Keratinocyte (primary cell): ENCODE data around the gene INTS1. TPM values are rescaled to one million over a fixed set of nuclear protein-coding genes. Genes with fewer than 3 reads are reported as not detected.

Experiments
- DNase-seq: peaks from one replicate; pipeline ENCODE4 v3.0.0-alpha.2; 2011; ENCODE audit warnings: low read depth, missing footprints, low spot score
- FAIRE-seq: peaks from 2 replicates; lab custom pipeline; 2011; peaks lifted over from hg19 to GRCh38; lab: Jason Lieb, UNC
- H2AFZ ChIP-seq: 2 replicates; pipeline ENCODE4 v1.6.0; 2012; ENCODE audit warnings: low read length, control low read depth, inconsistent platforms; ENCODE audit not compliant: control insufficient read depth
- H3K27ac ChIP-seq: 2 replicates; pipeline ENCODE4 v1.5.1; 2011; ENCODE audit warnings: low read length; ENCODE audit not compliant: control insufficient read depth, insufficient read depth
- H3K27me3 ChIP-seq: 3 replicates; pipeline ENCODE4 v1.6.0; 2011; ENCODE audit warnings: low read length; ENCODE audit not compliant: control insufficient read depth, insufficient read depth; ENCODE audit errors: extremely low read depth
- H3K36me3 ChIP-seq, 2 experiments: 2 replicates in 1 of 2; 3 replicates in 1 of 2; pipeline ENCODE4 v1.5.1; 2011; ENCODE audit warnings: low read length in 2 of 2, mild to moderate bottlenecking in 1 of 2; ENCODE audit not compliant: control insufficient read depth in 2 of 2, insufficient read depth in 2 of 2; ENCODE audit errors: extremely low read depth in 1 of 2
- H3K4me1 ChIP-seq: 3 replicates; pipeline ENCODE4 v1.5.1; 2011; ENCODE audit warnings: low read length; ENCODE audit not compliant: control insufficient read depth, insufficient read depth; ENCODE audit errors: extremely low read depth
- H3K4me2 ChIP-seq: 3 replicates; pipeline ENCODE4 v1.6.0; 2011; ENCODE audit warnings: low read depth, low read length; ENCODE audit not compliant: control insufficient read depth, insufficient read depth; ENCODE audit errors: extremely low read depth
- H3K4me3 ChIP-seq, 3 experiments: fragments of 200-600 bp in 1 of 3; sonication (generic) in 1 of 3; 2 replicates in 2 of 3; 3 replicates in 1 of 3; pipeline ENCODE4 v1.5.1; 2011 to 2016; ENCODE audit warnings: low read length in 3 of 3, mild to moderate bottlenecking in 3 of 3, control low read depth in 2 of 3, inconsistent platforms in 1 of 3, low read depth in 1 of 3, mixed read lengths in 1 of 3, mixed run types in 1 of 3, moderate library complexity in 1 of 3; ENCODE audit not compliant: control insufficient read depth in 2 of 3, insufficient read depth in 2 of 3; ENCODE audit errors: extremely low read depth in 1 of 3
- H3K79me2 ChIP-seq: 2 replicates; pipeline ENCODE4 v1.6.0; 2012; ENCODE audit warnings: low read length; ENCODE audit not compliant: control insufficient read depth, insufficient read depth
- H3K9ac ChIP-seq: 3 replicates; pipeline ENCODE4 v1.6.0; 2011; ENCODE audit warnings: low read length; ENCODE audit not compliant: control insufficient read depth, insufficient read depth; ENCODE audit errors: extremely low read depth
- H3K9me1 ChIP-seq: 3 replicates; pipeline ENCODE4 v1.6.0; 2011; ENCODE audit warnings: low read length; ENCODE audit not compliant: control insufficient read depth, insufficient read depth; ENCODE audit errors: extremely low read depth
- H3K9me3 ChIP-seq: 2 replicates; pipeline ENCODE4 v1.5.1; 2012; ENCODE audit warnings: low read depth, low read length; ENCODE audit not compliant: control insufficient read depth
- H4K20me1 ChIP-seq: 3 replicates; pipeline ENCODE4 v1.6.0; 2011; ENCODE audit warnings: low read length; ENCODE audit not compliant: control insufficient read depth, insufficient read depth; ENCODE audit errors: extremely low read depth
- CTCF ChIP-seq, 3 experiments: IDR thresholded peaks in 1 of 3; conservative IDR thresholded peaks in 1 of 3; optimal IDR thresholded peaks in 1 of 3; 2 replicates in 2 of 3; 3 replicates in 1 of 3; pipeline versions ENCODE3 to v1.5.1; 2011; ENCODE audit warnings: low read length in 3 of 3, mild to moderate bottlenecking in 3 of 3, moderate library complexity in 2 of 3, control low read depth in 1 of 3, inconsistent platforms in 1 of 3; ENCODE audit not compliant: insufficient read depth in 2 of 3; ENCODE audit errors: extremely low read depth in 1 of 3
- EZH2 ChIP-seq: IDR thresholded peaks from one replicate; pipeline ENCODE4 v1.6.1; 2012; ENCODE audit warnings: inconsistent platforms, mild to moderate bottlenecking, low read length, moderate library complexity
- dilution Hi-C: fragments of 300-500 bp; cut with MboI; formaldehyde crosslinking; loops from one replicate; pipeline ENCODE4 v1.7.0; 2020; ENCODE audit warnings: low sequenced_read_pairs; ENCODE audit not compliant: extremely low pct_ligation_motif_present
- polyA plus RNA-seq, 5 experiments: library from polyadenylated mRNA; depleted of rRNA in 3 of 5; stranded (reverse) in 3 of 5; stranded (forward) in 1 of 5; unstranded in 1 of 5; fragments of >200 nt; gene quantifications; 1 replicate in 1 of 5; 2 replicates in 3 of 5; 3 replicates in 1 of 5; pipeline versions ENCODE4 v1.2.1 to v1.2.3, GENCODE V29; 2011 to 2012; ENCODE audit warnings: missing spikeins in 2 of 5, low read depth in 1 of 5, low replicate concordance in 1 of 5

INTS1 gene
- polyA plus RNA-seq, 1 donor (not counting 4 experiments of a cell fraction or from before 2014, with no cell fraction given), result 10.6 TPM

GRCh38 chr7:1483079-1483478 lies 21.1 kb downstream of the INTS1 start:
- no peaks in the 10 kb centered on the region for H3K9me1 ChIP-seq
- TF ChIP-seq CTCF (optimal IDR thresholded peaks at IDR 0.05 in 1 of 3, IDR thresholded peaks at IDR 0.05 in 1 of 3, conservative IDR thresholded peaks at IDR 0.05 in 1 of 3; ENCODE audit: extremely low read depth in 1 of 3, insufficient read depth in 2 of 3, low read length in 3 of 3) (no peak), EZH2 (no peak)
- DNase-seq (no peak), FAIRE-seq (no peak)
- H3K4me1 ChIP-seq, result no peaks in the 10 kb centered on the region
- no peaks in the 10 kb centered on the region for H3K9me3 ChIP-seq
- no peak overlapping the region for H2AFZ ChIP-seq
- H3K4me3 ChIP-seq, result no peak overlapping the region
- dilution Hi-C loops, result no loop called here
- H3K27me3 ChIP-seq, result no peaks in the 10 kb centered on the region
- H3K79me2 ChIP-seq, result no peaks in the 10 kb centered on the region
- no peak overlapping the region for H3K4me2 ChIP-seq
- H3K36me3 ChIP-seq, result peaks cover 26 to 36% of the 10 kb centered on the region in 2 experiments
- no peak overlapping the region for H3K27ac ChIP-seq
- H4K20me1 ChIP-seq, result no peaks in the 10 kb centered on the region
- no peak overlapping the region for H3K9ac ChIP-seq

DNA sequence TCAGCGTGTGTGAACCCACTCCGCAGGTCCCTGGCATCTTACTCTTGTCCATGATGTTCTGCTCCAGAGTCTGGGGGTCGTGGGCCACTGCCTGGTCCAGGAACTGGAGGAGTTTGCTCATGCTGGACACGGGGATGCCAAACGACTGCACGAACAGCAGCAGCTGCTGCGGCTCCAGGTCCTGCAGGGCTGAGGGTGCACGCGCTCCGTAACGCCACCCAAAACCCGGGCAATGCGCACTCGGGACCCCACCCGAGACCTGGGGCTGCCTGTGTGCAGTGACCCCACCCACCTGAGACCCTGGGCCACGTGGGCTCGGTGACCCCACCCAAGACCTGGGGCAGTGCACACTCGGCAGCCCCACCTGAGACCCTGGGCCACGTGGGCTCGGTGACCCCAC lies 22.9 kb downstream of the INTS1 start:
- no peak overlapping the region for H3K9ac ChIP-seq
- no peaks in the 10 kb centered on the region for H3K9me1 ChIP-seq
- H3K27me3 ChIP-seq, result no peaks in the 10 kb centered on the region
- no peaks in the 10 kb centered on the region for H3K9me3 ChIP-seq
- no peak overlapping the region for H2AFZ ChIP-seq
- TF ChIP-seq CTCF (optimal IDR thresholded peaks at IDR 0.05 in 1 of 3, IDR thresholded peaks at IDR 0.05 in 1 of 3, conservative IDR thresholded peaks at IDR 0.05 in 1 of 3; ENCODE audit: extremely low read depth in 1 of 3, insufficient read depth in 2 of 3, low read length in 3 of 3), result no peak
- TF ChIP-seq EZH2, result no peak
- FAIRE-seq (no peak), DNase-seq (no peak)
- dilution Hi-C loops, result no loop called here
- H3K4me3 ChIP-seq, result no peak overlapping the region
- H3K36me3 ChIP-seq, result peaks cover 16 to 32% of the 10 kb centered on the region in 2 experiments
- no peaks in the 10 kb centered on the region for H3K79me2 ChIP-seq
- H3K27ac ChIP-seq, result no peak overlapping the region
- H3K4me1 ChIP-seq, result no peaks in the 10 kb centered on the region
- no peak overlapping the region for H3K4me2 ChIP-seq
- H4K20me1 ChIP-seq, result no peaks in the 10 kb centered on the region
